GM18505 (cell line): Measurements from ENCODE around the gene HS6ST2.

Experiments
- ATAC-seq: cut with Tn5 transposase; IDR thresholded peaks from one replicate; pipeline ENCODE4 v1.9.1; 2021; ENCODE audit not compliant: unreplicated experiment
- POLR2A ChIP-seq: IDR thresholded peaks from 4 replicates; pipeline ENCODE4 v1.6.1; 2011; ENCODE audit warnings: borderline replicate concordance; ENCODE audit not compliant: insufficient read depth, insufficient read length; ENCODE audit errors: extremely low read depth

HS6ST2 gene

DNA sequence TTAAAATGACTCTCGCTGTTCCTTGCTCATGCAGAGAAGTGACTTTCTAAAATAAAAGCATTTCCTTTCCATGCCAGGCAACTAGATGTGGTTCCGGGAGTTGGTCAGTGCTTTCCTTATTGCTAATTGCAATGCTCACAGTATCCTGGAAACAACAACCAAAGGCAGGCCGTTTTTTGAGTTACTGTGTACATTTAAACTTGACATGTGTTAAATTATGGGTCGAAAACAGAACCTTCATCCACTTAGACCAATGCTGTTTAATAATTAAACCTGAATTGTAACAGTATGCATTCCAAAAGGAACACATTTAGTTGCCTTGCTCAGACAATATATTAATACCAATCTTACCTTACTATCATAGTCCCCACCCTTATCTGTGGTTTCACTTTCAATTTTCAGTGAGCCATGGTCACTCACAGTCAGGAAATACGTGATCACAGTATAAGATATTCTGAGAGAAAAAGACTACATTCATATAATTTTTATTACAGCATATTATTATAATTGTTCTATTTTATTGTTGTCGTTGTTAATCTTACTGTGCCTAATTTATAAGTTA, 102.6 kb downstream of the HS6ST2 start:
- no peak for TF ChIP-seq POLR2A
- ATAC-seq: no peak

- no peak for ATAC-seq
- no peak for TF ChIP-seq POLR2A
Measured at GRCh38 chrX:132853040-132853439, 105.4 kb downstream of the HS6ST2 start.

DNA sequence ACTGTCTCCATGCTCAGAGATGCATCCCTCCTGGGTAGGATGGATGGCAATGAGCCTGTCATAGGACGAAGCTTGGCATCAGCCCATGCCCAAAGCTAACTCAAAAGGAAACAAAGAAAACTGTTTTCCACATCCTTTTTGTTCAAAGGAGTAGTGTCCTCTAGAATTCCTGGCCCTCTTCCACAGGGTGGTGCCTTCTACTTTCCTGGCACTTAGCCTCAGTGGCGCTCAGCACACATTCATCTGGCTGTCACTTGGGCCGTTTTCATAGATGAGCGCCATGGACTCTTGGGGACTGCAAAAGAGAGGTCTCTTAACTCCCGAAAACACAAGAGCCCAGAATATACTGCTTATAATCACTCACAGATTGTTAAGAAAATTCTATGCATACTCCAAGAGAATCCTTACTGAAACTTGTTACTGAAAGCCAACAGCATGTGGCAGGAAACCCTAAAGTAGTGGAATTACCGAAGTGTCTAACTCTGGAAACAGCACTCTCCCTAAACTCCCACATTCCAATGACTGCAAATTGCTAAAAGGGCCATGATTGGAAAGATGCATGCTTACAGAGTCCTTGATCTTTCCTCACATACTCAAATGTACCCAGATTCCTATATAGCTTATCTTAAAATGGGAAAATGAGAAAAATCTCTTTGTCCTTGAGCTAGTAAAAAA, 110.0 kb downstream of the HS6ST2 start:
- no peak for ATAC-seq
- TF ChIP-seq POLR2A: no peak

- no peak for TF ChIP-seq POLR2A
- no peak for ATAC-seq
Measured at GRCh38 chrX:132843363-132843762, 115.1 kb downstream of the HS6ST2 start.

DNA sequence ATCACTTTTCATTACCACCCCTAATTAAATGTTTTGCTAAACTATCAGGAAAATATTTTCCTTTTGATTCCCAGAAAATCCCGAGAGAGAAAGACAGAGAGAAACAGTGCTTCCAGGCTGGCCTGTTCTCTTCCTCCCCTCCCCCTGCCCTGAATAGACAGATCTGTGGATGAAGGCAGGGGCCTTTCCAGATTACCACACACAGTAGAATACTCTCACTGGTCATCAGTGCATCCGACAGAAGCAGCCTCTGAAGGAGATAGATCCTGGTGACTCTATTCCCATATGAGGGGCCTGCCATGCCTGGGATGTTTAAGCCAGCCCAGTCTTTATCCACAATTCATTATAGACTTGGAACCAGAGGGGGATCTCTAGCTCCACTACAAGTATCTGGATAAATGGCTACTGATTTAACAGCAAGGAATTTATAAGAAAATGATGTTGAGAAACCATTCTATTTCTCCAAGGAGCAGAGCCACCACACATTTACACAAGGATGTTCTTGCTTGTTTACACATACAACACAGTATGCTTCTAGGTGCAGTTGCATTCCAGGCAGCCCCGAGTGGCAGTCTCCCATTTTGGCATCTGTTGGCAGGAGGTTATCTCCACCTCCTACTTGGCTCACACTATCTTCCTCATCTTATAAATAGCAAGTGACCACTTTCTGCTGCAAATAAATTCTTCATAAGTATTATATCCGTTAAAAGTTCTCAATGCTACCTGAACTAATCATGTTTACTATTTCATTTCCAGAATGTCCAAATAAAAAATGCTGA, 115.8 kb downstream of the HS6ST2 start:
- no peak for ATAC-seq
- TF ChIP-seq POLR2A: no peak

DNA sequence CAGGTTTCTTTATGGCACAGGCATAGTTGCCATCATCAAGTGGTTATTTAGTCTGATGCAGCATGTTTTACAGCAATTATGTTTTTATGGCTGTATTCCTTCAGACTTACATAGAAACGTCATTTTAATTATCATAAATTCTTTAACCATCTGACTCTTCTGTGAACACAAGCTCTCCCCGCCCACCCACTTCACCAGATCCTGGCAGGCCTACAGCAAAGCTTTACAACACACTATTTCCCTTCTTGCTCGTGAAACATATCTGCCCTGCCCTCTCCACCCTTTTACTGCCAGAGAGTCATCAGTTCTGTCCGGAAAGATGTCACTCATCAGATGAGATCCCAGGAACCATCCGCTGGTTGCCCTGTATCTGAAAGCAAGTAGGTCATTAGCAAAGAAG, 120.5 kb downstream of the HS6ST2 start:
- ATAC-seq: no peak
- no peak for TF ChIP-seq POLR2A

DNA sequence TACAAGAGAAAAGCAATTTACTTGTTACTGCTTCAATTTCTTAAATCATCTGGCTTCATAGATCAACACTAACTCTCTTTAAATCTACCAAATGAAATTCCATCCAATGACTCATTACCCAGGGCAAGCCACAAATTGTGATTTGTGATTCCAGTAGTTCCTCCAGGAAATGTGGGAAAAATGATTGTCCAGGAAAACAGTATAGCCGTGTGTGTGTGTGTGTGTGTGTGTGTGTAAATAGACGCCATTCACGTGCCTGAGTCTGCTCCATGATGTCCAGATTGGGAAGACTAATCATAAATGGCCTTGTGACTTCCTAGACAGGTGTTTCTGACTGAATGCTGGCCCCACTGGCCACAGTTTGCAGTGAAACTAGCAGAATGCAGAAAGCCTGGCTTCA, 121.3 kb downstream of the HS6ST2 start:
- ATAC-seq: no peak
- no peak for TF ChIP-seq POLR2A

DNA sequence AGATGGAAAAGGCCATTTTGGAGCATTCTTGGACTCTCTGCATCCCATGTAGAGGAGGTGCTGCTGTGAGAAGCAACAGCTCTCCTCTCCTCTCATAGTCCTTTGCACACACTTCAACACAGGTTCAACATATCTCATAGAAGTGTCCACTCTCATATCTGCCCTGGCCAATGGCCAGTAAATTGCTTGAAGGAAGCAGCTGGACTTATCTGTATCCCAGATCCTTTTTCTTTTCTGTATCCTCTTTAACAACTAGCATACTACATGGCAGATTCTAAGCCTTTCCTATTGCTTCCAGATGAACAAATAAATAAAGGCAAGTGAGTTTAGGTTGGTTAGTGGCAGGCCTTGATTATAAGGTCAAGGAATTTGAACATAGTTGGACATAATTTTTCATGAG, 122.0 kb downstream of the HS6ST2 start:
- no peak for ATAC-seq
- no peak for TF ChIP-seq POLR2A

- TF ChIP-seq POLR2A: no peak
- ATAC-seq: no peak
Measured at GRCh38 chrX:132834741-132835140, 123.7 kb downstream of the HS6ST2 start.

DNA sequence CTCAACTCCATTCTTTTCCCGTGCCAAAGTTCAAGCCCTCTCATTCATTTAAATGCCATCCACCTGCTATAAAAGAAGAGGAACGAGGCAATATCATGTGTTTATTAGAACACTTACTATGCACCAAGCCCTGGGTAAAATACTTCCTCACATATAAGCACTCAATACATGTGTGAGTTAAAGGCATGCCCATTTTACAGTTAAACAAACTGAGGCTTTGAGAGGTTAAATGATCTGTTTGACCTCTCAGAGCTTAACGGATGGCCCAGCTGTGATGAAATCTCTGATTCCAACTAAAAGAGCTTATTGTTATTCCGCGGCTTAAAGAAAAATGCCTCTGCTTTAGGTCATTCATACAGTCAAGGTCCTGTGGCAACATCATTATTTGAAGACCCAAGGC, 124.3 kb downstream of the HS6ST2 start:
- TF ChIP-seq POLR2A: no peak
- no peak for ATAC-seq

DNA sequence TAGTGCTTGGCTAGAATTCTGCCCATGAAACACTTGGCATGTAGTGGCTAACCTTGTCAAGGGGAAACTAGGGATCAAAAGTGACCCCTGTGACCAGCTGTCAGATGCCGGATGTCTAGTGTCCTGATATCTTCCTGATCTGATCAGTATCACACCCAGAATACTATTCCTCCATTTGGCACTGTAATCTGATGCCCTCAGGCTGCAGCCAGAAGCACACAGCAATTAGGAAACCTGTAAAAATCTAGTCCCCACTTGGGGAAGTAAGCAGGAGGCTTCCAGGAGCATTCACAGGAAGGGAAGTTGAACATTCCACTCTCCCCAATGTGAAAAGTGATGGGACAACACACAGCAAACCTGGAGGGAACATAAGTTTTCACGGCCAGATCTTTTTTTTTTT, 125.1 kb downstream of the HS6ST2 start:
- TF ChIP-seq POLR2A: no peak
- no peak for ATAC-seq

DNA sequence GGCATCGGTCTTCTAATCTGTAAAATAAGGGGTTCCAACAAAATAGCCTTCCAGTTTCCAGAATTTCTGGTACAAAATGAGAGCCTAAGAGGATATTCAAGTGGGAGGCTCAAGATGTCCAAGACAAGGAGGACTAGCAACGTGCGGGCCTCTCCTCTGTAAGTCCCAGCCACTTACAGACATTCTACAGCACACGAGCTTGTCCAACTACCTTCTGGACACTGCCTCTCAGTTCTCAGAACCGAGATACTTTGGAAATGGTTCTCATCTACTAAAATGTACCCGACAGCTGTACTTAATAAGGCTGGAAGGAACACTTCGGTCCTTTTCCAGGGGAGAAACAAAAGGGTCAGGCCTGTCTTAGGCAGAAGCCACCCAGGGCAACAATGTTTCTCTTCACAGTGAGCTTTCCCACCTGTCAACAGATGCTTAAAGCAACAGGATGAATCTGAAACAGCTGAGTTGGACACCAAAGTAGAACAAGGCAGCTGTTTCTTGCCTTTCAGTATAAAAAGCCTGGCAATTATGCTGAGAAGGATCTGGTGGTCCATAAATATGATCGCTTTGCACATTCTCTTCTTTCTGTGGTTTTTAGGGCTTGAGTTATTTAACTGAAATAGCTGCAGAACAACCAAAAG, 127.0 kb downstream of the HS6ST2 start:
- TF ChIP-seq POLR2A: no peak
- no peak for ATAC-seq

DNA sequence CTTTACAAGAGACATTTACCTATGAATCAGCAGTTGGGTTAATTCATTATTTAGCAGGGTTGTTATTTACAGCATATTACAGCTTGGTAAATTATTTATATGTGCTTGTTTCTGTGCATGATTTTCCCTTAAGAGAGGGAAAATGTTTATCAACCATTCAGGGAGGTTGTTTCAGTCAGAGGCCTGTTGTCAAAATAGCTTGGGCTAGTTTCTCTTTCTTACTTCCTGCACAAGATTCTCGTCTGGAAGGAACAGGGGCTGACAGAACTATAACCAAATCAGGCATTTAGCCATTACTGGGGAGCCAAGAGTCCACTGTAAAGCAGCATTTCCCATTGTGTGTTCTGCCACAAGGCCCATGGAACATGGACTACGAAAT, 135.8 kb downstream of the HS6ST2 start:
- ATAC-seq: no peak
- no peak for TF ChIP-seq POLR2A
